Vagina (tissue), 2 donors: ENCODE results near the gene NLGN1.

ENCODE experiments used
- POLR2AphosphoS5 ChIP-seq, 2 donors: sonication (generic); formaldehyde crosslinking; IDR thresholded peaks; one replicate each; pipeline ENCODE4 v1.9.0; 2017; ENCODE audit warnings: antibody characterized with exemption in 2 of 2, mild to moderate bottlenecking in 2 of 2, low read depth in 1 of 2; ENCODE audit not compliant: insufficient read depth in 1 of 2
- TF ChIP-seq, protein P1 (sequence below), 3 experiments: fragments of 450-650 bp in 2 of 3; fragments of 200-600 bp in 1 of 3; sonication (generic) in 1 of 3; IDR thresholded peaks; one replicate each; pipeline ENCODE4 v1.5.1; 2017 to 2019; ENCODE audit warnings: antibody characterized with exemption in 3 of 3, mild to moderate bottlenecking in 2 of 3, moderate library complexity in 2 of 3

DNA sequence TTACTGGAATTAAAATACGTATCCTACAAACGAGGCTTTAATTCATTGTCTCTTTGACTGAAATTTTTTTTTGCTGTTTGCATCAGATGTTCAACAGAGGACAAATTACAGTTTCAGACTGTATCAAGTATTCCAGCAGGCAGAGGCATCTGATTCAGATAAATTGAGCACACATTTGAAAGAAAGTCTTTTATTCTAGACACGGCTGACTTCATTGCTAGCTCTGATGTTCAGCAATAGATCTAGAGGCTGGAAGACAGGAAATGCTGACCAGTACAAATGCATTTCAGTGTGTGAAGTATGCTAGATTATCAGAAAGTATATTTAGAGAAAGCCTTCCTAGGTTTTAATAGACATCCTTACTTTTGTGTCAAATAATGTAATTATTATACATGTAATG is 472.2 kb downstream of the NLGN1 start:
- TF ChIP-seq POLR2AphosphoS5 (IDR thresholded peaks at IDR 0.05; ENCODE audit: insufficient read depth in 1 of 2, low read depth in 1 of 2) = no peak
- TF ChIP-seq, protein P1, sequence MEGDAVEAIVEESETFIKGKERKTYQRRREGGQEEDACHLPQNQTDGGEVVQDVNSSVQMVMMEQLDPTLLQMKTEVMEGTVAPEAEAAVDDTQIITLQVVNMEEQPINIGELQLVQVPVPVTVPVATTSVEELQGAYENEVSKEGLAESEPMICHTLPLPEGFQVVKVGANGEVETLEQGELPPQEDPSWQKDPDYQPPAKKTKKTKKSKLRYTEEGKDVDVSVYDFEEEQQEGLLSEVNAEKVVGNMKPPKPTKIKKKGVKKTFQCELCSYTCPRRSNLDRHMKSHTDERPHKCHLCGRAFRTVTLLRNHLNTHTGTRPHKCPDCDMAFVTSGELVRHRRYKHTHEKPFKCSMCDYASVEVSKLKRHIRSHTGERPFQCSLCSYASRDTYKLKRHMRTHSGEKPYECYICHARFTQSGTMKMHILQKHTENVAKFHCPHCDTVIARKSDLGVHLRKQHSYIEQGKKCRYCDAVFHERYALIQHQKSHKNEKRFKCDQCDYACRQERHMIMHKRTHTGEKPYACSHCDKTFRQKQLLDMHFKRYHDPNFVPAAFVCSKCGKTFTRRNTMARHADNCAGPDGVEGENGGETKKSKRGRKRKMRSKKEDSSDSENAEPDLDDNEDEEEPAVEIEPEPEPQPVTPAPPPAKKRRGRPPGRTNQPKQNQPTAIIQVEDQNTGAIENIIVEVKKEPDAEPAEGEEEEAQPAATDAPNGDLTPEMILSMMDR (IDR thresholded peaks at IDR 0.05) = no peak
